ENCODE data around the gene TUBB. TPM values are rescaled to one million over a fixed set of nuclear protein-coding genes. Genes with fewer than 3 reads are reported as not detected.

Gene TUBB
- total RNA-seq, 1 experiment from 2014 or later, result 1,719 TPM

GRCh38 chr6:30759575-30760239 lies 39.6 kb downstream of the TUBB start:
- Histone ChIP-seq H3K79me1 (ENCODE audit: insufficient read depth, low read depth, low read length, poor library complexity, severe bottlenecking) (no peaks in the 10 kb centered on the region), H2AK5ac (ENCODE audit: insufficient read length, low read length) (no peak overlapping the region), H4K20me1 (ENCODE audit: control insufficient read depth, insufficient read depth, insufficient read length) (no peaks in the 10 kb centered on the region), H3K27ac (ENCODE audit: insufficient read length, low read depth, low read length) (no peak overlapping the region), H3K14ac (ENCODE audit: insufficient read depth, low read length) (no peak overlapping the region), H3K18ac (ENCODE audit: insufficient read length, low read depth, low read length) (peak overlapping the region; percentile 6), H2BK15ac (ENCODE audit: low read depth, low read length) (no peak overlapping the region), H3T11ph (ENCODE audit: low read length) (no peak overlapping the region), H3K23me2 (ENCODE audit: insufficient read length, low read depth, low read length, poor library complexity, severe bottlenecking) (no peaks in the 10 kb centered on the region), H2BK120ac (ENCODE audit: low read depth, low read length, poor library complexity, severe bottlenecking) (no peak overlapping the region), H2BK5ac (ENCODE audit: insufficient read length, low read length) (no peak overlapping the region), H3K4me1 (ENCODE audit: insufficient read depth, low read length) (peaks cover 11% of the 10 kb centered on the region; the same call in 1 of the 2 replicates), H4K5ac (ENCODE audit: insufficient read length, low read depth, low read length) (peak overlapping the region; percentile 55), H3K9ac (ENCODE audit: extremely low read depth, insufficient read length, low read length) (no peak overlapping the region), H3K23ac (ENCODE audit: insufficient read length, low read depth, low read length) (no peak overlapping the region), H4K8ac (replicated peaks; ENCODE audit: insufficient read length, low read depth, low read length) (peak overlapping the region; percentile 18), H3K9me3 (ENCODE audit: control insufficient read depth, low read depth, low read length) (no peaks in the 10 kb centered on the region), H2BK20ac (ENCODE audit: low read depth, low read length, poor library complexity, severe bottlenecking) (no peak overlapping the region), H3K4me2 (ENCODE audit: insufficient read depth, insufficient read length, low read length) (no peak overlapping the region), H2AFZ (ENCODE audit: low read length) (no peak overlapping the region), H3K79me2 (ENCODE audit: insufficient read depth, low read length) (no peaks in the 10 kb centered on the region), H3K4ac (ENCODE audit: low read depth, low read length) (no peak overlapping the region), H3K27me3 (ENCODE audit: insufficient read depth, low read length) (no peaks in the 10 kb centered on the region), H4K91ac (ENCODE audit: insufficient read length, low read depth, low read length) (no peak overlapping the region), H3K56ac (ENCODE audit: insufficient read length, low read depth, low read length) (no peak overlapping the region), H2BK12ac (ENCODE audit: insufficient read length, low read depth, low read length) (no peak overlapping the region)
- Mint-ChIP-seq H3K9me3 (no peaks in the 10 kb centered on the region), H3K4me3 (0 out of 5 replicates have a peak overlapping the region, but pooled peaks of 1 of the 2 experiments have one; percentile 30), H3K27ac (peak overlapping the region in 2 of 3 experiments; percentile 4 to 74; a peak in 3 of 7 replicates), H3K4me1 (peaks cover 31 to 44% of the 10 kb centered on the region in 2 experiments), H3K27me3 (ENCODE audit: low read depth) (no peaks in the 10 kb centered on the region), H3K36me3 (ENCODE audit: insufficient read depth in 1 of 3, low read depth in 3 of 3) (no peaks in the 10 kb centered on the region; a peak in 1 of 7 replicates)
- TF ChIP-seq CTCF (conservative IDR thresholded peaks at IDR 0.05), result no peak
- DNase-seq, result no peak
- no CpG with 5 or more reads among the region's 10 CpGs for WGBS (ENCODE audit: extremely low coverage, insufficient read length, low lambda C conversion rate)
